K562 (cell line): ENCODE measurements around the gene FKRP. TPM values are rescaled to one million over a fixed set of nuclear protein-coding genes. Genes with fewer than 3 reads are reported as not detected.

ENCODE experiments used
- ETV1 ChIP-seq: fragments of 450-650 bp; conservative IDR thresholded peaks from 2 replicates; pipeline ENCODE4 v1.6.1; 2016; ENCODE audit warnings: missing genetic modification characterization, control low read depth, low read depth, missing compliant biosample characterization
- FOXP1 ChIP-seq: sonication (generic); formaldehyde crosslinking; IDR thresholded peaks from 2 replicates; pipeline ENCODE4 v1.8.0; 2022; ENCODE audit warnings: mild to moderate bottlenecking, missing genetic modification reagents
- SREBF2 ChIP-seq: sonication (generic); formaldehyde crosslinking; IDR thresholded peaks from 2 replicates; pipeline ENCODE4 v1.4.0; 2020; ENCODE audit warnings: mild to moderate bottlenecking, missing genetic modification reagents
- STAG1 ChIP-seq: sonication (generic); formaldehyde crosslinking; IDR thresholded peaks from 2 replicates; pipeline ENCODE4 v1.5.0; 2020; ENCODE audit warnings: missing genetic modification reagents, borderline replicate concordance
- ZNF324 ChIP-seq: fragments of 250-450 bp; sonication (Bioruptor Pico); IDR thresholded peaks from 2 replicates; pipeline ENCODE4 v1.4.0; 2020; ENCODE audit warnings: mild to moderate bottlenecking
- ZNF398 ChIP-seq: fragments of 250-450 bp; sonication (Bioruptor Pico); IDR thresholded peaks from 2 replicates; pipeline ENCODE4 v1.8.0; 2021; ENCODE audit warnings: moderate library complexity, mild to moderate bottlenecking, inconsistent platforms
- polyA plus RNA-seq, 8 experiments: library from polyadenylated mRNA; depleted of rRNA in 4 of 8; stranded (reverse) in 5 of 8; unstranded in 3 of 8; fragments of >200 nt; fragmentation: Nextera tagmentation in 2 of 8; fragmentation: Illumina TruSeq in 1 of 8; extraction: Ambion mirVana in 2 of 8; extraction: Trizol in 1 of 8; gene quantifications; 2 replicates each; pipeline versions ENCODE4 v1.2.1 to v1.2.3, GENCODE V29; 2011 to 2014; ENCODE audit warnings: inconsistent platforms in 1 of 8, missing spikeins in 1 of 8
- total RNA-seq, 7 experiments: library from RNA; depleted of rRNA in 6 of 7; stranded (reverse); fragments of >200 nt in 6 of 7; fragmentation: Illumina TruSeq in 2 of 7; extraction: Trizol in 2 of 7; gene quantifications; 2 replicates each; pipeline versions ENCODE4 v1.2.1 to v1.2.3, GENCODE V29; 2011 to 2021; ENCODE audit warnings: low replicate concordance in 1 of 7
- TF ChIP-seq, protein P1 (sequence below): IDR thresholded peaks from 2 replicates; pipeline ENCODE4 v1.6.1; 2016; ENCODE audit warnings: missing genetic modification characterization, missing compliant biosample characterization
- TF ChIP-seq, protein P2 (sequence below), 3 experiments: fragments of 200-800 bp in 1 of 3; fragments of 250-450 bp in 1 of 3; fragments of 450-650 bp in 1 of 3; sonication (Bioruptor Pico) in 1 of 3; sonication (Bioruptor generic) in 1 of 3; formaldehyde crosslinking in 1 of 3; IDR thresholded peaks; 2 replicates each; pipeline versions ENCODE4 v1.6.1 to v1.8.0; 2016 to 2022; ENCODE audit warnings: mild to moderate bottlenecking in 2 of 3, missing genetic modification characterization in 2 of 3, missing compliant biosample characterization in 1 of 3, moderate library complexity in 1 of 3
- TF ChIP-seq, protein P3 (sequence below): fragments of 200-800 bp; sonication (Bioruptor generic); IDR thresholded peaks from 2 replicates; pipeline ENCODE4 v1.6.1; 2017; ENCODE audit warnings: missing genetic modification characterization, missing compliant biosample characterization
- TF ChIP-seq, protein P4 (sequence below): fragments of 250-450 bp; sonication (Bioruptor Pico); IDR thresholded peaks from 2 replicates; pipeline ENCODE4 v1.8.0; 2021; ENCODE audit warnings: moderate library complexity, mild to moderate bottlenecking, inconsistent platforms
- TF ChIP-seq, protein P5 (sequence below): sonication (generic); formaldehyde crosslinking; IDR thresholded peaks from 2 replicates; pipeline ENCODE4 v1.9.0; 2022; ENCODE audit warnings: mild to moderate bottlenecking, missing genetic modification reagents

Gene FKRP
- total and polyA plus RNA-seq, 9 of the 15 experiments (the other 6 are each of a cell fraction or from before 2014, with no cell fraction given): 0.68 to 16.1 (median 6.5) TPM

- TF ChIP-seq, protein P1, sequence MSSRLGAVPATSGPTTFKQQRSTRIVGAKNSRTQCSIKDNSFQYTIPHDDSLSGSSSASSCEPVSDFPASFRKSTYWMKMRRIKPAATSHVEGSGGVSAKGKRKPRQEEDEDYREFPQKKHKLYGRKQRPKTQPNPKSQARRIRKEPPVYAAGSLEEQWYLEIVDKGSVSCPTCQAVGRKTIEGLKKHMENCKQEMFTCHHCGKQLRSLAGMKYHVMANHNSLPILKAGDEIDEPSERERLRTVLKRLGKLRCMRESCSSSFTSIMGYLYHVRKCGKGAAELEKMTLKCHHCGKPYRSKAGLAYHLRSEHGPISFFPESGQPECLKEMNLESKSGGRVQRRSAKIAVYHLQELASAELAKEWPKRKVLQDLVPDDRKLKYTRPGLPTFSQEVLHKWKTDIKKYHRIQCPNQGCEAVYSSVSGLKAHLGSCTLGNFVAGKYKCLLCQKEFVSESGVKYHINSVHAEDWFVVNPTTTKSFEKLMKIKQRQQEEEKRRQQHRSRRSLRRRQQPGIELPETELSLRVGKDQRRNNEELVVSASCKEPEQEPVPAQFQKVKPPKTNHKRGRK (tag): no peak
- TF ChIP-seq, protein P2, sequence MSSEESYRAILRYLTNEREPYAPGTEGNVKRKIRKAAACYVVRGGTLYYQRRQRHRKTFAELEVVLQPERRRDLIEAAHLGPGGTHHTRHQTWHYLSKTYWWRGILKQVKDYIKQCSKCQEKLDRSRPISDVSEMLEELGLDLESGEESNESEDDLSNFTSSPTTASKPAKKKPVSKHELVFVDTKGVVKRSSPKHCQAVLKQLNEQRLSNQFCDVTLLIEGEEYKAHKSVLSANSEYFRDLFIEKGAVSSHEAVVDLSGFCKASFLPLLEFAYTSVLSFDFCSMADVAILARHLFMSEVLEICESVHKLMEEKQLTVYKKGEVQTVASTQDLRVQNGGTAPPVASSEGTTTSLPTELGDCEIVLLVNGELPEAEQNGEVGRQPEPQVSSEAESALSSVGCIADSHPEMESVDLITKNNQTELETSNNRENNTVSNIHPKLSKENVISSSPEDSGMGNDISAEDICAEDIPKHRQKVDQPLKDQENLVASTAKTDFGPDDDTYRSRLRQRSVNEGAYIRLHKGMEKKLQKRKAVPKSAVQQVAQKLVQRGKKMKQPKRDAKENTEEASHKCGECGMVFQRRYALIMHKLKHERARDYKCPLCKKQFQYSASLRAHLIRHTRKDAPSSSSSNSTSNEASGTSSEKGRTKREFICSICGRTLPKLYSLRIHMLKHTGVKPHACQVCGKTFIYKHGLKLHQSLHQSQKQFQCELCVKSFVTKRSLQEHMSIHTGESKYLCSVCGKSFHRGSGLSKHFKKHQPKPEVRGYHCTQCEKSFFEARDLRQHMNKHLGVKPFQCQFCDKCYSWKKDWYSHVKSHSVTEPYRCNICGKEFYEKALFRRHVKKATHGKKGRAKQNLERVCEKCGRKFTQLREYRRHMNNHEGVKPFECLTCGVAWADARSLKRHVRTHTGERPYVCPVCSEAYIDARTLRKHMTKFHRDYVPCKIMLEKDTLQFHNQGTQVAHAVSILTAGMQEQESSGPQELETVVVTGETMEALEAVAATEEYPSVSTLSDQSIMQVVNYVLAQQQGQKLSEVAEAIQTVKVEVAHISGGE (CRISPR knock-in tag; IDR thresholded peaks at IDR 0.05): peak in 1 of 3 experiments; percentile 64; a peak in 1 of 6 replicates
- TF ChIP-seq, protein P3, sequence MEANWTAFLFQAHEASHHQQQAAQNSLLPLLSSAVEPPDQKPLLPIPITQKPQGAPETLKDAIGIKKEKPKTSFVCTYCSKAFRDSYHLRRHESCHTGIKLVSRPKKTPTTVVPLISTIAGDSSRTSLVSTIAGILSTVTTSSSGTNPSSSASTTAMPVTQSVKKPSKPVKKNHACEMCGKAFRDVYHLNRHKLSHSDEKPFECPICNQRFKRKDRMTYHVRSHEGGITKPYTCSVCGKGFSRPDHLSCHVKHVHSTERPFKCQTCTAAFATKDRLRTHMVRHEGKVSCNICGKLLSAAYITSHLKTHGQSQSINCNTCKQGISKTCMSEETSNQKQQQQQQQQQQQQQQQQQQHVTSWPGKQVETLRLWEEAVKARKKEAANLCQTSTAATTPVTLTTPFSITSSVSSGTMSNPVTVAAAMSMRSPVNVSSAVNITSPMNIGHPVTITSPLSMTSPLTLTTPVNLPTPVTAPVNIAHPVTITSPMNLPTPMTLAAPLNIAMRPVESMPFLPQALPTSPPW (CRISPR knock-in tag): peak; percentile 64
- TF ChIP-seq, protein P4, sequence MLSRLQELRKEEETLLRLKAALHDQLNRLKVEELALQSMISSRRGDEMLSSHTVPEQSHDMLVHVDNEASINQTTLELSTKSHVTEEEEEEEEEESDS (CRISPR knock-in tag): no peak
- TF ChIP-seq, protein P5, sequence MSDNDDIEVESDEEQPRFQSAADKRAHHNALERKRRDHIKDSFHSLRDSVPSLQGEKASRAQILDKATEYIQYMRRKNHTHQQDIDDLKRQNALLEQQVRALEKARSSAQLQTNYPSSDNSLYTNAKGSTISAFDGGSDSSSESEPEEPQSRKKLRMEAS (CRISPR knock-in tag): peak; percentile 77
- no peak for TF ChIP-seq STAG1 (CRISPR knock-in tag)
- peak; percentile 9; the same call in 1 of the 2 replicates for TF ChIP-seq ETV1 (tag)
- no peak for TF ChIP-seq ZNF398
- TF ChIP-seq ZNF324 (CRISPR knock-in tag): no peak
- no peak for TF ChIP-seq FOXP1 (CRISPR knock-in tag)
- TF ChIP-seq SREBF2 (CRISPR knock-in tag): no peak
These were observed 14.8 kb upstream of the FKRP start (continued) for GRCh38 chr19:46731007-46731501.
